MCF 10A (cell line): ENCODE measurements around the gene FAM229B. TPM values are rescaled to one million over a fixed set of nuclear protein-coding genes. Genes with fewer than 3 reads are reported as not detected.
"Not testable (repeated sequence)": the region's sequence is repeated elsewhere in the genome, so short reads cannot be mapped to it uniquely, and the experiment has no call there.

Experiments used
- BruUV-seq: library from RNA; stranded (reverse); fragments of 400-500 nt; replicated peaks from 2 replicates; lab custom pipeline; 2021; lab: Mats Ljungman, UMichigan
- CTCF ChIA-PET: fragments of 300-600 bp; sonication (Branson Sonifier 250); formaldehyde crosslinking; extraction: SDS; loops from one replicate; lab custom pipeline; 2021; ENCODE audit warnings: antibody characterized with exemption, inconsistent platforms; lab: Yijun Ruan, JAX
- POLR2A ChIA-PET: fragments of 300-600, 350-650 bp; sonication (Branson Sonifier 250); formaldehyde crosslinking; extraction: SDS; loops from one replicate; lab custom pipeline; 2020; ENCODE audit warnings: antibody characterized with exemption, inconsistent platforms; lab: Yijun Ruan, JAX
- DNase-seq: peaks from one replicate; pipeline ENCODE4 v3.0.0-alpha.2; 2018; ENCODE audit not compliant: unreplicated experiment
- H3K27ac Mint-ChIP-seq: one replicate; pipeline ENCODE4 v1.8.0; 2022; ENCODE audit warnings: mild to moderate bottlenecking, low read depth, mixed read lengths; ENCODE audit not compliant: unreplicated experiment
- H3K27me3 Mint-ChIP-seq: one replicate; pipeline ENCODE4 v1.8.0; 2022; ENCODE audit warnings: mixed read lengths; ENCODE audit not compliant: insufficient read depth, unreplicated experiment
- H3K36me3 Mint-ChIP-seq: one replicate; pipeline ENCODE4 v1.8.0; 2022; ENCODE audit warnings: mild to moderate bottlenecking, moderate library complexity, mixed read lengths; ENCODE audit not compliant: insufficient read depth, unreplicated experiment
- H3K4me1 Mint-ChIP-seq: one replicate; pipeline ENCODE4 v1.8.0; 2022; ENCODE audit warnings: mixed read lengths; ENCODE audit not compliant: insufficient read depth, unreplicated experiment
- H3K4me3 Mint-ChIP-seq: one replicate; pipeline ENCODE4 v1.8.0; 2022; ENCODE audit warnings: mild to moderate bottlenecking, moderate library complexity, mixed read lengths; ENCODE audit not compliant: unreplicated experiment
- H3K9me3 Mint-ChIP-seq: one replicate; pipeline ENCODE4 v1.8.0; 2022; ENCODE audit warnings: mixed read lengths; ENCODE audit not compliant: unreplicated experiment
- CTCF ChIP-seq: fragments of 200-600 bp; IDR thresholded peaks from one replicate; pipeline ENCODE4 v1.8.0; 2022; ENCODE audit warnings: antibody characterized with exemption, mild to moderate bottlenecking; ENCODE audit not compliant: unreplicated experiment
- intact Hi-C: fragments of 100-400 bp; cut with micrococcal nuclease; formaldehyde crosslinking; loops from 2 replicates; pipeline ENCODE4 v1.14.1; 2022
- total RNA-seq: library from RNA; stranded (reverse); gene quantifications from 2 replicates; pipeline ENCODE4 v1.2.3, GENCODE V29; 2022

Gene FAM229B
- total RNA-seq, 1 experiment from 2014 or later: 10.8 TPM

- no peaks in the 10 kb centered on the region for H3K4me1 Mint-ChIP-seq
- BruUV-seq: no TSS peak
- TF ChIP-seq CTCF: no peak
- H3K27me3 Mint-ChIP-seq: no peaks in the 10 kb centered on the region
- H3K27ac Mint-ChIP-seq: no peak overlapping the region
- POLR2A ChIA-PET: no interaction called here
- H3K9me3 Mint-ChIP-seq: peaks cover 7% of the 10 kb centered on the region
- no peak for DNase-seq
- CTCF ChIA-PET: interaction anchor here (0.7 to 2.6 kb wide), 3 partner anchors 13 to 515 kb away, joined by 3 to 7 read pairs (median 7); partner anchors contain the start of genes FAM229B and TUBE1
- H3K4me3 Mint-ChIP-seq: no peak overlapping the region
- intact Hi-C loops: no loop called here
- H3K36me3 Mint-ChIP-seq: peaks cover 11% of the 10 kb centered on the region
These were observed 13.2 kb downstream of the FAM229B start for GRCh38 chr6:112100561-112100960.

- BruUV-seq, CTCF ChIA-PET, H3K36me3 Mint-ChIP-seq, H3K27me3 Mint-ChIP-seq, POLR2A ChIA-PET, H3K27ac Mint-ChIP-seq, H3K4me1 Mint-ChIP-seq, DNase-seq, H3K4me3 Mint-ChIP-seq, intact Hi-C loops, H3K9me3 Mint-ChIP-seq: not testable (repeated sequence)
These were observed 18.6 kb downstream of the FAM229B start for GRCh38 chr6:112106026-112106425.

DNA sequence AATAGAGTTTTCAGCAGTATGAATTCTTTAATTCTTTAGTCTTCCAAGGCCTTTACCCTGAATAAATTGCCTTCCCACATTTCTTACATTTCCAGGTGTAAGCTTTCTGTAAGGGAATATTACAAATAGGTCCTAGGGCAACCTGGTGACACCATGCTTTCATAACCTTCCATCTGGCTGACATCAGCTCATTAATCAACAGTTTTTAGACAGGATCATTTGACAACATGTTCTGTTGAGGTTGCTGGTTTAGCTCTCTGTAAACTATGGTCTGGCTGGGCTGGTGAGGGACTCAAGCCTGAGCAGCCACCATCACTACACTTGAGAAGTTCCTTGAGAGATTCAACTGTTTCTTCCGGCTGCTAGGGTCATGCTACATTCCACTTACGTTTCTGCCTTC, 19.2 kb downstream of the FAM229B start:
- Mint-ChIP-seq H3K4me1 (no peaks in the 10 kb centered on the region), H3K36me3 (no peaks in the 10 kb centered on the region), H3K27ac (no peak overlapping the region), H3K27me3 (no peaks in the 10 kb centered on the region), H3K4me3 (no peak overlapping the region), H3K9me3 (peaks cover 7% of the 10 kb centered on the region)
- no peak for DNase-seq
- TF ChIP-seq CTCF: no peak
- no TSS peak for BruUV-seq
- intact Hi-C loops: no loop called here
- ChIA-PET CTCF (no interaction called here), POLR2A (no interaction called here)

DNA sequence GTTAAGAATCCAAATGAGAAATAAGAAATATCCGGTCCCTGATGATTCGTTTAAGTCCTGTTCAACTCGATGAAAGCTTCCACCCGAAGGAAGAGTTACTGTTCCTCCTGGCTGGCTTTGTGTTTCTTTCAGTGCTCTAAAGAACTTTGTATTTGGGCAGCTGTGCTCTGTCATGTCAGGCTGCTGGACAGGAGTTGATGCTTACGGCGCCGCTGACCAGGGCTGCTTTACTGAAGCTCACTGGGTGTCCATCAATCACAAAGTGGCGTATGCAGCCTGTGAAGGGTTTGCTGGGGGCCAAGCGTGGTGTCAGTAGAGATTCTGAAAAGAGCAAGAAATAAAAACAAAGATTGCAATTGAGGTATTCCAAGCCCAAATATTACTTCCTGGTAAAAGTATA, 21.9 kb downstream of the FAM229B start:
- no peak overlapping the region for H3K27ac Mint-ChIP-seq
- POLR2A ChIA-PET: interaction anchor here (0.8 kb wide), 1 partner anchor 22 kb away, joined by 5 read pairs; the partner anchor contains the start of genes FAM229B and TUBE1
- no peak overlapping the region for H3K4me3 Mint-ChIP-seq
- intact Hi-C loops: no loop called here
- no peaks in the 10 kb centered on the region for H3K36me3 Mint-ChIP-seq
- no TSS peak for BruUV-seq
- no peaks in the 10 kb centered on the region for H3K4me1 Mint-ChIP-seq
- no peak for TF ChIP-seq CTCF
- no peak for DNase-seq
- CTCF ChIA-PET: interaction anchor here (1.6 to 2.2 kb wide), 2 partner anchors 22 to 54 kb away, joined by 7 to 9 read pairs; partner anchors contain the start of genes FAM229B and TUBE1
- no peaks in the 10 kb centered on the region for H3K27me3 Mint-ChIP-seq
- H3K9me3 Mint-ChIP-seq: peaks cover 7% of the 10 kb centered on the region

DNA sequence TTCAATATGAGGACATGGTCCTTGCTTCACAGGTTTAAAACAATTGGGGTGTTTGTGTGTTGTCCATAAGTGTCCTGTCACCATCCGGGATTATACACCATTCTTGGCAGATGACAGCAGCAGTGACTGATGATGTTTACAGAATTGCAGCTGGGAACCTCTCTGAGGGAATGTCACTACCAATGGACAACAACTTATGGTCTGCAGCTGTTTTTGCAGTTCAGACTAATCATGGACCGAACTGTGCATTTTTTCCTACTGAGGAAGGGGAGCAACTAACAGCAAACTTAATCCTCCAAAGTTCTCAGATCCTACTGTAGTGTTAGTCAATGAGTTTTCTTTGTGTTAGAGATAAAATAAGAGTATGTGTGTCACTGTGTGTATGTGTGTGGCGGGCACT, 26.0 kb downstream of the FAM229B start:
- no peaks in the 10 kb centered on the region for H3K9me3 Mint-ChIP-seq

More for the DNA sequence above, 26.0 kb downstream of the FAM229B start:
- Mint-ChIP-seq H3K27ac (no peak overlapping the region), H3K36me3 (no peaks in the 10 kb centered on the region), H3K4me1 (peaks cover 12% of the 10 kb centered on the region), H3K27me3 (no peaks in the 10 kb centered on the region), H3K4me3 (no peak overlapping the region)
- ChIA-PET CTCF (no interaction called here), POLR2A (no interaction called here)
- no peak for DNase-seq
- no TSS peak for BruUV-seq
- TF ChIP-seq CTCF: no peak
- intact Hi-C loops: no loop called here
